Measurements from ENCODE around the gene SLC15A2.

Gene SLC15A2

DNA sequence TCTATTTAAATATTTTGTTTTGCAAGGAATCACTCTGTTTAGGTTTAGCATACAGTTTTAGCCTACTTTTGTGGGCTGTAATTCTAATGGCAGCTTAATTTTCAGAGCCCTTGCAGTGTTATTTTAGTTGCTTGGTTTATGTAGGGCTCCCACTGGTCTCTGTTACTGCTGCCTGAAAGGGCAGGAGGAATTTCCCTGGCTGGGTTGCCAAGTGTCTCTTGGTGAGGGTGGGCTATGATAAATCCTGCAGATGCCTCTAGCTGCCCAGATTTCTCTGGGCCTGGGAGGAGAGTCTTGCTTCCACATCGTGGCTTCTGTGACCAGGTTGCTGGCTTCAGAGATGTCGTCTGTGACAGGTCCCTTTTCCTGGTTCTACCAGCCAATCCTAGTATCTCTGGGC is 91.6 kb downstream of the SLC15A2 start:
- H3K4me3 ChIP-seq (ENCODE audit: low read depth, low read length): no peak overlapping the region
- in situ Hi-C loops (cut with HindIII; ENCODE audit: low sequenced_read_pairs): no loop called here
- TF ChIP-seq, protein P1, sequence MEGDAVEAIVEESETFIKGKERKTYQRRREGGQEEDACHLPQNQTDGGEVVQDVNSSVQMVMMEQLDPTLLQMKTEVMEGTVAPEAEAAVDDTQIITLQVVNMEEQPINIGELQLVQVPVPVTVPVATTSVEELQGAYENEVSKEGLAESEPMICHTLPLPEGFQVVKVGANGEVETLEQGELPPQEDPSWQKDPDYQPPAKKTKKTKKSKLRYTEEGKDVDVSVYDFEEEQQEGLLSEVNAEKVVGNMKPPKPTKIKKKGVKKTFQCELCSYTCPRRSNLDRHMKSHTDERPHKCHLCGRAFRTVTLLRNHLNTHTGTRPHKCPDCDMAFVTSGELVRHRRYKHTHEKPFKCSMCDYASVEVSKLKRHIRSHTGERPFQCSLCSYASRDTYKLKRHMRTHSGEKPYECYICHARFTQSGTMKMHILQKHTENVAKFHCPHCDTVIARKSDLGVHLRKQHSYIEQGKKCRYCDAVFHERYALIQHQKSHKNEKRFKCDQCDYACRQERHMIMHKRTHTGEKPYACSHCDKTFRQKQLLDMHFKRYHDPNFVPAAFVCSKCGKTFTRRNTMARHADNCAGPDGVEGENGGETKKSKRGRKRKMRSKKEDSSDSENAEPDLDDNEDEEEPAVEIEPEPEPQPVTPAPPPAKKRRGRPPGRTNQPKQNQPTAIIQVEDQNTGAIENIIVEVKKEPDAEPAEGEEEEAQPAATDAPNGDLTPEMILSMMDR (IDR thresholded peaks at IDR 0.05; ENCODE audit: low read depth, low read length): no peak
- peak; percentile 21 for DNase-seq (ENCODE audit: low read depth, low spot score)

DNA sequence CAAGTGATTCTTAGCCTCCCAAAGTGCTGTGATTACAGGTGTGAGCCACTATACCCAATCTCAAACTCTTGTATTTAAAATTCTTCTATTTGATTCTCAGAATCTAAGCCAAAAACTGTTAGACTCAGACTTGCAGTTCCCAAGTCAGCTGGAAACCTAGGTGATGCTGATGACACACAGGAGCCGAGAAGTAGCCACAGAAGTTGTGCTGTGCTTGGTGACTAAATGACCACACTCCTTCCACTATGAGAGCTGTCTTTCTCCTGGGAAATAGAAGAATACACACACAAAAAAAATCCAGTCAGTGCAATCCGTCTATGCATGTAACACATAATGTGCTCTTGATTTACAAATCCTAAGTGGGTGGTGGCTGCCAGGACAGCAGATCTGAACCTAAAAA is 93.9 kb downstream of the SLC15A2 start:
- TF ChIP-seq, protein P1 (IDR thresholded peaks at IDR 0.05; ENCODE audit: low read depth, low read length): no peak
- no peak overlapping the region for H3K4me3 ChIP-seq (ENCODE audit: low read depth, low read length)
- in situ Hi-C loops (cut with HindIII; ENCODE audit: low sequenced_read_pairs): no loop called here
- no peak for DNase-seq (ENCODE audit: low read depth, low spot score)

DNA sequence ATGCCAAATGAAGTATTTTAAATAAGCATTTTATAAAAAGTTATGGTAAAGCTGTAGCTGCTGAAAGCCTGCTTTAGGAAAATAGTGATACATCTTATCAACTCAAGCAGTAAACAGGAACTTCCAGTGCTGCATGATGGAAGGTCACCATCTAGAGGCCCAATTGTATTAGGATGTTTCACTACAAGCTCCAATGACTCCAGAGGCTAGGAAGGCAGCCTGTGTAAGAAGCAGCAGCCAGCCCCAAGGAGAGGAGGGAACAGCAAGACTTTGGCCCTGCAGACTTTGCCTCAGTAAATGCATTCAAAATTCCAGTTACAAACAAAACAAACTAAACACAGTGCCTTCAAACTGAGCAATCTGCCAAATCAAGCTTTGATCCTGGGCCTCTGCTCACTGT is 95.7 kb downstream of the SLC15A2 start:
- H3K4me3 ChIP-seq (ENCODE audit: low read depth, low read length): no peak overlapping the region
- in situ Hi-C loops (cut with HindIII; ENCODE audit: low sequenced_read_pairs): no loop called here
- TF ChIP-seq, protein P1 (IDR thresholded peaks at IDR 0.05; ENCODE audit: low read depth, low read length): no peak
- no peak for DNase-seq (ENCODE audit: low read depth, low spot score)

DNA sequence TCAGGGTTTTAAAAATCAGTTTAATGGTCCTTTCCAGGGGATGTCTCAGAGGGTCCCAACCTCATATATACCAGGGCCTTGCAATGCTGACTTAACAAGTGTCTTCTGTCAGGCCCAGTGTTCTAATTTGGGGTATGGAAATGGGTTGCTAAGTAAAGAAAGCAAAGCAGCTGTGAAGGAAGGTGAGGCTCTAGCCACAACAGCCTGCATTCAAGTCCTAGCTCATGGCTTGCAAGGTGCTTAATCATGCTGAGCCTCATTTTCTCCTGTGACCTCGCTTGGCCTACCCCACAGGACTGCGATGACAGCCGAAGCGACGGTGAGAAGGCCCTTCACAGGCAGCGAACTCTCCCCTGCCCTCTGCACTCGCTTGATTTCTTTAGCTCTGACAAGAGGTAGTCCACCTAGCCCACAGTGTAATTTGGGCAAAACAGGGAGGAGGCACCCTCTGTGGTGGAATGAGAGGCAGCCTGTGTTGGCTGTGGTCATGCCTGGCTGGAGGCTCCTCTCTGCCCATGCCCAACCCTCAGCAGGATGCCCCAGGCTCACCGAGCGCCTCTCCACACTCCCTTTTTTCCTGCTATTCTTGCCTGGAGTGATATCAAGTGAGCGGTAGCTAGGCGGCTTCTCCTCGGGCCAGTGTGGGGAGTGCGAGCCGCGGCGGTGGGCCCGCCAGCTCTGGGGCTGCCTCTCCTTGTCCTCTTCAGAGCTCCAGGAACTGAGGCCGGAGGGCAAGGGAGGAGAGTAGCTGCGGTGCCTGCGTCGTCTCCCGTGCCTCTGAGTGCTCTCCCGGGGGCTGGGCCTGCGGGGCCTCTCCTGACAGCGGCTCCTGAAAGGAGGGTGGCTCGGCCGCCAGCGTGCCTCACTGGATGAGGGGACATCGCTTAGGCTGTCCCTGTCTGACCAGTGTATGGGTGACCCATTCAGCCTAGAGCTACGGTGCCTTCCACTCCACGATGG is 98.7 kb downstream of the SLC15A2 start:
- TF ChIP-seq, protein P1 (IDR thresholded peaks at IDR 0.05; ENCODE audit: low read depth, low read length): no peak
- H3K4me3 ChIP-seq (ENCODE audit: low read depth, low read length): no peak overlapping the region
- in situ Hi-C loops (cut with HindIII; ENCODE audit: low sequenced_read_pairs): no loop called here
- no peak for DNase-seq (ENCODE audit: low read depth, low spot score)
